Measurements from ENCODE around the gene HIGD1A.

HIGD1A gene

DNA sequence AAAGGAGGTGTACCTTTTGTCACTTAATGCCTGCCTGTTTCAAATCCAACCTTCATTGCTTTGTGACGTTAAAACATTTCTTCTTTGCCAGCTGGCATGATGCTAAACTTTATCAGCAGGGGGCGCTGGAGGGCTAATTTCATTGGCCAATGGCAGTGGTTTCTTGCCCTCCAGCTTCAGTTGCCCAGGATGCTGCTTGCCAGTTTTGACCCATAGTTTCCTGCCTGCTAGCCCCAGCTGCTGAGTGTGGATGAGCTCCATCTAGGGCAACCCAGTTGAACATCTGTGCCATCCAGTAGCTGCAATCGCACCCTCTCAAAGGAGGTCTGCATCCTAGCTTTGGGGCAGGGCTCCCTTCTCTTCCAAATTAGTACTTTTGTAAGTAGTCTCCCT is 27.0 kb upstream of the HIGD1A start:
- Mint-ChIP-seq H3K4me3 (no peak overlapping the region), H3K36me3 (ENCODE audit: low read depth) (no peaks in the 10 kb centered on the region), H3K27ac (no peak overlapping the region), H3K9me3 (no peaks in the 10 kb centered on the region), H3K27me3 (ENCODE audit: low read depth) (peaks cover 14% of the 10 kb centered on the region), H3K4me1 (peaks cover 4% of the 10 kb centered on the region)
- TF ChIP-seq CTCF (IDR thresholded peaks at IDR 0.05; ENCODE audit: unreplicated experiment in 3 of 3) = peak; percentile 57 to 73 (median 63)

- Mint-ChIP-seq H3K4me3 (no peak overlapping the region), H3K4me1 (peaks cover 4% of the 10 kb centered on the region), H3K27ac (no peak overlapping the region), H3K9me3 (no peaks in the 10 kb centered on the region), H3K36me3 (ENCODE audit: low read depth) (no peaks in the 10 kb centered on the region), H3K27me3 (ENCODE audit: low read depth) (peaks cover 13% of the 10 kb centered on the region)
- TF ChIP-seq CTCF (IDR thresholded peaks at IDR 0.05; ENCODE audit: unreplicated experiment in 3 of 3) = peak; percentile 51 to 57 (median 53)
Observed at GRCh38 chr3:42830437-42831320, 26.4 kb upstream of the HIGD1A start.

DNA sequence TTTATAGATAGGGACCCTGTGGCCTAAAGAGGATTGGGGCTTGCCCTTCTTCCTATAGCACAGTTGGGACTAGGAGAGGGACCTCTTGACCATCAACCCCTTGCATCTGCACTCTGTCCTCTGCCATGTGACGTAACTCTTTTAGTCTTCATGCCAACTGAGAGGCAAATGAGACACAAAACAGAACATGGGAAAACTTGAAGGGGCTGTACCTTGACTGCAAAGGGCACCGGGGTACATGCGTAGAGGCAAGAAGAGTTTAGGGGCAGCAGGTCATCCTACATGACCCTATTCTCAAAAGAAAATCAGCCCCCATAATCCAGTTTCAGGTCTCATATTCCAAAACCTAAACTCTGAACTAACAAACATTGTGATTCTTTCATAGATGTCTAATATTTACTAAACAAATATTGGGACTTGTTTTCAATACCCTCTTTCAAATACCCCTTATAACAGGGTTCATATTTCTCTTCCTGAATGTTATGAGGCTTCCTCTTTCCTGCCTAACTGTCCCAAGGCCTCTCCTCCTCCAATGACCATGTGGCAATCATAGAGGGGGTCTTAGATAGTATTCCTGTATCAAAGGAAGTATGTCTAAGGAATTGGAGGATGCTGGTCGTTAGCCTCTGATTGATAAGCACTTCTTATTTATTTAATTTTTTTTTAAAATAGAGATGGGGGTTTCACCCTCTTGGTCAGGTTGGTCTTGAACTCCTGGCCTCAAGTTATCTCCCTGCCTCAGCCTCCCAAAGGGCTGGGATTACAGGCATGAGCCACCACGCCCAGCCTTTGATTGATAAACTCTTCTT is 25.5 kb upstream of the HIGD1A start:
- Mint-ChIP-seq H3K4me1 (peaks cover 4% of the 10 kb centered on the region), H3K27me3 (ENCODE audit: low read depth) (peaks cover 7% of the 10 kb centered on the region), H3K9me3 (no peaks in the 10 kb centered on the region), H3K36me3 (ENCODE audit: low read depth) (no peaks in the 10 kb centered on the region), H3K27ac (no peak overlapping the region), H3K4me3 (no peak overlapping the region)
- TF ChIP-seq CTCF (IDR thresholded peaks at IDR 0.05; ENCODE audit: unreplicated experiment in 3 of 3) = no peak

GRCh38 chr3:42829083-42829627 is 24.9 kb upstream of the HIGD1A start:
- H3K9me3 Mint-ChIP-seq = no peaks in the 10 kb centered on the region
- no peak overlapping the region for H3K27ac Mint-ChIP-seq
- TF ChIP-seq CTCF (IDR thresholded peaks at IDR 0.05; ENCODE audit: unreplicated experiment in 3 of 3) = no peak
- H3K36me3 Mint-ChIP-seq (ENCODE audit: low read depth) = no peaks in the 10 kb centered on the region
- peaks cover 7% of the 10 kb centered on the region for H3K27me3 Mint-ChIP-seq (ENCODE audit: low read depth)
- peaks cover 4% of the 10 kb centered on the region for H3K4me1 Mint-ChIP-seq
- no peak overlapping the region for H3K4me3 Mint-ChIP-seq

DNA sequence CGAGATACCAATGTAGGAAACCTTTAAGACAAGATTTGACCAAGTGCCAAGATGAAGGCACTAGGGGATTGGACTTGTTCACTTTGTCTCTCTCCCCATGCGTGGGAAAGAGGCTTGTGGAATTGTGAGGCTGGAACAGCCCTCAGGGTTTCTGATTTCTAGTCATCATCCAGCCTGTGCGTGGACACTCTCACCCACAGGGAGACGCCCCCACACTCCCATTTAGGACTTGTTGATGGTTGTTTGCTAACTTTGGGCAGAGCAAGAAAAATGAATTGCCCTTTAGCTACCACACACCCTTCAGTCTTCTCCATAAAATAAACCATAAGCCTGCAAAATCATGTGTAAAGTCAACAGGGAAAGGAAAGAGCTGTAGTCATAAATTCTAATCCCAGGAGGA is 23.4 kb upstream of the HIGD1A start:
- Mint-ChIP-seq H3K9me3 (no peaks in the 10 kb centered on the region), H3K36me3 (ENCODE audit: low read depth) (no peaks in the 10 kb centered on the region), H3K4me1 (peaks cover 4% of the 10 kb centered on the region), H3K27ac (no peak overlapping the region), H3K4me3 (no peak overlapping the region), H3K27me3 (ENCODE audit: low read depth) (peaks cover 7% of the 10 kb centered on the region)
- TF ChIP-seq CTCF (IDR thresholded peaks at IDR 0.05; ENCODE audit: unreplicated experiment in 3 of 3) = no peak
